GM18505 (cell line): ENCODE measurements around the gene PDPK1.

Experiments used
- ATAC-seq: cut with Tn5 transposase; IDR thresholded peaks from one replicate; pipeline ENCODE4 v1.9.1; 2021; ENCODE audit not compliant: unreplicated experiment
- POLR2A ChIP-seq: IDR thresholded peaks from 4 replicates; pipeline ENCODE4 v1.6.1; 2011; ENCODE audit warnings: borderline replicate concordance; ENCODE audit not compliant: insufficient read depth, insufficient read length; ENCODE audit errors: extremely low read depth

PDPK1 gene

GRCh38 chr16:2537451-2538379, at the start of gene PDPK1:
TSS of gene PDPK1 (plus strand) at chr16:2538021. CDS start at chr16:2538113, 92 bp downstream.
- peak; percentile 79 for ATAC-seq

GRCh38 chr16:2489581-2489980, 48.2 kb upstream of the PDPK1 start:
- no peak for ATAC-seq
- TF ChIP-seq POLR2A, result no peak

More at GRCh38 chr16:2537451-2538379, at the start of gene PDPK1:
- TF ChIP-seq POLR2A, result peak; percentile 59

GRCh38 chr16:2490190-2491105, 47.4 kb upstream of the PDPK1 start:
- TF ChIP-seq POLR2A, result no peak

GRCh38 chr16:2492292-2492691, 45.5 kb upstream of the PDPK1 start:
- no peak for ATAC-seq
- TF ChIP-seq POLR2A, result no peak

More at GRCh38 chr16:2490190-2491105, 47.4 kb upstream of the PDPK1 start:
- no peak for ATAC-seq

GRCh38 chr16:2493605-2494004, 44.2 kb upstream of the PDPK1 start:
- no peak for ATAC-seq

GRCh38 chr16:2494616-2495015, 43.2 kb upstream of the PDPK1 start:
- no peak for TF ChIP-seq POLR2A
- no peak for ATAC-seq

More at GRCh38 chr16:2493605-2494004, 44.2 kb upstream of the PDPK1 start:
- no peak for TF ChIP-seq POLR2A

- TF ChIP-seq POLR2A, result no peak
- no peak for ATAC-seq
These were observed 42.8 kb upstream of the PDPK1 start for GRCh38 chr16:2495041-2495440.

GRCh38 chr16:2496223-2497115, 41.4 kb upstream of the PDPK1 start:
- TF ChIP-seq POLR2A, result no peak
- ATAC-seq, result no peak

- TF ChIP-seq POLR2A, result no peak
- no peak for ATAC-seq
These were observed 40.6 kb upstream of the PDPK1 start for GRCh38 chr16:2497116-2497630.

- no peak for ATAC-seq
- TF ChIP-seq POLR2A, result no peak
These were observed 39.9 kb upstream of the PDPK1 start for GRCh38 chr16:2497695-2498484.

GRCh38 chr16:2498531-2499253, 39.1 kb upstream of the PDPK1 start:
- no peak for TF ChIP-seq POLR2A
- no peak for ATAC-seq
